Testis (tissue), 2 donors: ENCODE data around the gene RPUSD4.

Source experiments
- CTCF ChIP-seq, 3 experiments: fragments of 450-650 bp in 2 of 3; fragments of 200-600 bp in 1 of 3; sonication (generic) in 1 of 3; IDR thresholded peaks; one replicate each; pipeline ENCODE4 v1.5.1; 2016 to 2019; ENCODE audit warnings: antibody characterized with exemption in 3 of 3, mild to moderate bottlenecking in 2 of 3, moderate library complexity in 1 of 3
- POLR2A ChIP-seq: fragments of 450-650 bp; IDR thresholded peaks from one replicate; pipeline ENCODE4 v1.6.1; 2017; ENCODE audit warnings: antibody characterized with exemption, mild to moderate bottlenecking, moderate library complexity

- TF ChIP-seq POLR2A (no peak), CTCF (IDR thresholded peaks at IDR 0.05) (no peak)
Observed at GRCh38 chr11:126256216-126256615, 44.8 kb upstream of the RPUSD4 start.
